ENCODE data around the gene SDK1. TPM values are rescaled to one million over a fixed set of nuclear protein-coding genes. Genes with fewer than 3 reads are reported as not detected.

Gene SDK1
- total RNA-seq, 2 donors from 2014 or later, result 3.1 to 3.6 TPM

GRCh38 chr7:3835109-3835508, 534.1 kb downstream of the SDK1 start:
- no peak overlapping the region for H3K27ac ChIP-seq
- H3K36me3 ChIP-seq, result no peaks in the 10 kb centered on the region
- DNase-seq (ENCODE audit: low spot score), result no peak
- no peaks in the 10 kb centered on the region for H3K9me3 ChIP-seq
- TF ChIP-seq CTCF (IDR thresholded peaks at IDR 0.05), result no peak
- H3K27me3 ChIP-seq, result no peaks in the 10 kb centered on the region
- no peak overlapping the region for H3K4me3 ChIP-seq
- no peaks in the 10 kb centered on the region for H3K4me1 ChIP-seq

- Histone ChIP-seq H3K4me1 (no peaks in the 10 kb centered on the region), H3K4me3 (no peak overlapping the region), H3K9me3 (no peaks in the 10 kb centered on the region), H3K27me3 (no peaks in the 10 kb centered on the region), H3K27ac (no peak overlapping the region), H3K36me3 (no peaks in the 10 kb centered on the region)
- no peak for DNase-seq (ENCODE audit: low spot score)
- no peak for TF ChIP-seq CTCF (IDR thresholded peaks at IDR 0.05)
These were observed 535.8 kb downstream of the SDK1 start for GRCh38 chr7:3836855-3837254.

- Histone ChIP-seq H3K4me3 (no peak overlapping the region), H3K4me1 (no peaks in the 10 kb centered on the region)
These were observed 543.6 kb downstream of the SDK1 start for GRCh38 chr7:3844540-3845151.

GRCh38 chr7:3846738-3847137, 545.7 kb downstream of the SDK1 start:
- no peaks in the 10 kb centered on the region for H3K9me3 ChIP-seq
- TF ChIP-seq CTCF (IDR thresholded peaks at IDR 0.05), result no peak

More at GRCh38 chr7:3844540-3845151, 543.6 kb downstream of the SDK1 start:
- no peak overlapping the region for H3K27ac ChIP-seq
- H3K36me3 ChIP-seq, result no peaks in the 10 kb centered on the region
- TF ChIP-seq CTCF (IDR thresholded peaks at IDR 0.05), result no peak
- H3K9me3 ChIP-seq, result no peaks in the 10 kb centered on the region
- no peaks in the 10 kb centered on the region for H3K27me3 ChIP-seq
- DNase-seq (ENCODE audit: low spot score), result no peak

GRCh38 chr7:3847336-3847735, 546.3 kb downstream of the SDK1 start:
- Histone ChIP-seq H3K27ac (no peak overlapping the region), H3K27me3 (no peaks in the 10 kb centered on the region), H3K4me3 (no peak overlapping the region), H3K9me3 (no peaks in the 10 kb centered on the region), H3K4me1 (no peaks in the 10 kb centered on the region), H3K36me3 (no peaks in the 10 kb centered on the region)
- DNase-seq (ENCODE audit: low spot score), result no peak
- TF ChIP-seq CTCF (IDR thresholded peaks at IDR 0.05), result no peak

More at GRCh38 chr7:3846738-3847137, 545.7 kb downstream of the SDK1 start:
- no peak overlapping the region for H3K4me3 ChIP-seq
- H3K36me3 ChIP-seq, result no peaks in the 10 kb centered on the region
- no peak for DNase-seq (ENCODE audit: low spot score)
- no peak overlapping the region for H3K27ac ChIP-seq
- no peaks in the 10 kb centered on the region for H3K27me3 ChIP-seq
- H3K4me1 ChIP-seq, result no peaks in the 10 kb centered on the region

GRCh38 chr7:3859431-3859830, 558.4 kb downstream of the SDK1 start:
- Histone ChIP-seq H3K36me3 (no peaks in the 10 kb centered on the region), H3K4me3 (no peak overlapping the region), H3K27ac (no peak overlapping the region), H3K27me3 (no peaks in the 10 kb centered on the region), H3K9me3 (no peaks in the 10 kb centered on the region), H3K4me1 (no peaks in the 10 kb centered on the region)
- TF ChIP-seq CTCF (IDR thresholded peaks at IDR 0.05), result no peak
- no peak for DNase-seq (ENCODE audit: low spot score)

Measured in right atrium auricular region (tissue), 2 donors.